Panc1 (cell line): ENCODE measurements around the gene MAP1B. TPM values are rescaled to one million over a fixed set of nuclear protein-coding genes. Genes with fewer than 3 reads are reported as not detected.

Experiments
- ATAC-seq: fragments of 200-7000 bp; cut with Tn5 transposase; 2 replicates; pipeline ENCODE4 v1.9.1; 2020; ENCODE audit warnings: mild to moderate bottlenecking, moderate library complexity
- BruUV-seq: library from RNA; stranded (reverse); fragments of 400-500 nt; replicated peaks from 2 replicates; lab custom pipeline; 2021; lab: Mats Ljungman, UMichigan
- CTCF ChIA-PET: fragments of 300-600 bp; sonication (Branson Sonifier 250); formaldehyde crosslinking; loops from one replicate; lab custom pipeline; 2022; ENCODE audit warnings: antibody characterized with exemption; lab: Charles Lee
- POLR2A ChIA-PET: fragments of 300-600 bp; sonication (Branson Sonifier 250); formaldehyde crosslinking; loops from one replicate; lab custom pipeline; 2022; ENCODE audit warnings: antibody characterized with exemption; lab: Charles Lee
- DNase-seq: peaks from one replicate; pipeline ENCODE4 v3.0.0-alpha.2; 2010; ENCODE audit warnings: low read depth, low spot score
- H3K27ac ChIP-seq: 2 replicates; pipeline ENCODE4 v1.5.1; 2011; ENCODE audit warnings: mild to moderate bottlenecking, low read length, inconsistent platforms
- H3K27me3 ChIP-seq: fragments of 200-500 bp; sonication (Bioruptor generic); 2 replicates; pipeline ENCODE4 v1.6.0; 2014; ENCODE audit warnings: low read length, inconsistent platforms; ENCODE audit not compliant: control insufficient read depth, insufficient read depth
- H3K36me3 ChIP-seq: fragments of 200-500 bp; sonication (Bioruptor generic); 2 replicates; pipeline ENCODE4 v1.5.1; 2014; ENCODE audit warnings: inconsistent platforms, mild to moderate bottlenecking, low read length, moderate library complexity; ENCODE audit not compliant: control insufficient read depth, insufficient read depth
- H3K4me1 ChIP-seq: 2 replicates; pipeline ENCODE4 v1.5.1; 2011; ENCODE audit warnings: inconsistent platforms, mild to moderate bottlenecking, low read length, moderate library complexity; ENCODE audit not compliant: control insufficient read depth, insufficient read depth
- H3K4me3 ChIP-seq, 2 experiments: 2 replicates each; pipeline ENCODE4 v1.5.1; 2011 to 2012; ENCODE audit warnings: low read depth in 2 of 2, low read length in 2 of 2, mild to moderate bottlenecking in 2 of 2, inconsistent platforms in 1 of 2, moderate library complexity in 1 of 2
- H3K9me3 ChIP-seq: fragments of 200-500 bp; sonication (Bioruptor generic); 2 replicates; pipeline ENCODE4 v1.5.1; 2014; ENCODE audit warnings: low read depth, mild to moderate bottlenecking, inconsistent platforms, low read length, moderate library complexity; ENCODE audit not compliant: control insufficient read depth, insufficient read depth
- POLR2AphosphoS5 ChIP-seq: IDR thresholded peaks from 2 replicates; pipeline ENCODE4 v1.6.1; 2012; ENCODE audit warnings: mild to moderate bottlenecking, low read depth, low read length, moderate library complexity
- REST ChIP-seq, 2 experiments: IDR thresholded peaks; 2 replicates each; pipeline ENCODE4 v1.6.1; 2011 to 2012; ENCODE audit warnings: low read depth in 2 of 2, control low read depth in 1 of 2, low read length in 1 of 2, mild to moderate bottlenecking in 1 of 2, moderate library complexity in 1 of 2; ENCODE audit not compliant: insufficient read depth in 1 of 2
- SIN3A ChIP-seq: IDR thresholded peaks from 2 replicates; pipeline ENCODE4 v1.6.1; 2012; ENCODE audit warnings: low read depth, mild to moderate bottlenecking, low read length, moderate library complexity, borderline replicate concordance; ENCODE audit not compliant: insufficient read depth
- TCF7L2 ChIP-seq: IDR thresholded peaks from 2 replicates; pipeline ENCODE4 v1.6.1; 2011; ENCODE audit warnings: mild to moderate bottlenecking, low read depth, low read length, inconsistent platforms
- in situ Hi-C: cut with HindIII; loops from 2 replicates; pipeline ENCODE4 v1.10.0; 2016; ENCODE audit warnings: low sequenced_read_pairs, low pct_unique_long_range_greater_than_20kb
- intact Hi-C: fragments of 100-400 bp; cut with micrococcal nuclease; formaldehyde crosslinking; loops from one replicate; pipeline ENCODE4 v1.10.0; 2022; ENCODE audit not compliant: unreplicated experiment
- total RNA-seq: library from RNA; stranded (reverse); gene quantifications from one replicate; pipeline ENCODE4 v1.2.1, GENCODE V29; 2021; ENCODE audit not compliant: unreplicated experiment
- TF ChIP-seq, protein P1 (sequence below): fragments of 450-650 bp; IDR thresholded peaks from 2 replicates; pipeline ENCODE4 v1.5.1; 2017; ENCODE audit warnings: mild to moderate bottlenecking

The MAP1B gene
- total RNA-seq, 1 experiment from 2014 or later = 82.3 TPM

DNA sequence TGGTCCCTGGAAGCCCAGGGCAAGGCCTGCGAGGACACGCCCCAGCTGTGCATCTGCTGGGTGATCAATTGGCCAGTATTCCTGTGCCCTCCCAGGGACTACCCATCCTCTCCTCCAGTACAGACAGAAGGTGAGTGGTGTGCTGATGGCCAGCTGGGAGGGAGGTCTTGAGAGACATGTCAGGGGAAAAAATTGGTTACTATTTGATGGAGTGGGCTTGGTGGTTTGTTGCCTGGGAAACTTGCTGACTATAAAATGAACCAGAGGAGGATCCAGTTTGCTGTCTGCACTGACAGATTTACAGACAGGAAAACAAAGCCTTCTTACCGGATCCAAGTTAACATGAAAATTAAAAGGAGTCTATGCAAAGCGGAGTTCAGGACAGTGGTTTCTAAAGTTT lies 40.3 kb downstream of the MAP1B start:
- ChIA-PET CTCF (no interaction called here), POLR2A (interaction anchor here (0.5 kb wide), 1 partner anchor 14 kb away, joined by 8 read pairs; no protein-coding TSS in a partner anchor)
- intact Hi-C loops (no loop called here), in situ Hi-C loops (no loop called here)
- TF ChIP-seq TCF7L2 (no peak), SIN3A (no peak), POLR2AphosphoS5 (no peak), REST (IDR thresholded peaks at IDR 0.05; ENCODE audit: insufficient read depth in 1 of 2, low read depth in 2 of 2, low read length in 1 of 2) (no peak)
- TF ChIP-seq, protein P1, sequence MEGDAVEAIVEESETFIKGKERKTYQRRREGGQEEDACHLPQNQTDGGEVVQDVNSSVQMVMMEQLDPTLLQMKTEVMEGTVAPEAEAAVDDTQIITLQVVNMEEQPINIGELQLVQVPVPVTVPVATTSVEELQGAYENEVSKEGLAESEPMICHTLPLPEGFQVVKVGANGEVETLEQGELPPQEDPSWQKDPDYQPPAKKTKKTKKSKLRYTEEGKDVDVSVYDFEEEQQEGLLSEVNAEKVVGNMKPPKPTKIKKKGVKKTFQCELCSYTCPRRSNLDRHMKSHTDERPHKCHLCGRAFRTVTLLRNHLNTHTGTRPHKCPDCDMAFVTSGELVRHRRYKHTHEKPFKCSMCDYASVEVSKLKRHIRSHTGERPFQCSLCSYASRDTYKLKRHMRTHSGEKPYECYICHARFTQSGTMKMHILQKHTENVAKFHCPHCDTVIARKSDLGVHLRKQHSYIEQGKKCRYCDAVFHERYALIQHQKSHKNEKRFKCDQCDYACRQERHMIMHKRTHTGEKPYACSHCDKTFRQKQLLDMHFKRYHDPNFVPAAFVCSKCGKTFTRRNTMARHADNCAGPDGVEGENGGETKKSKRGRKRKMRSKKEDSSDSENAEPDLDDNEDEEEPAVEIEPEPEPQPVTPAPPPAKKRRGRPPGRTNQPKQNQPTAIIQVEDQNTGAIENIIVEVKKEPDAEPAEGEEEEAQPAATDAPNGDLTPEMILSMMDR = no peak
- ATAC-seq (no peak), DNase-seq (no peak)
- H3K9me3 ChIP-seq = no peaks in the 10 kb centered on the region
- H3K4me3 ChIP-seq = no peak overlapping the region
- H3K36me3 ChIP-seq = no peaks in the 10 kb centered on the region
- no peaks in the 10 kb centered on the region for H3K4me1 ChIP-seq
- BruUV-seq = no TSS peak
- H3K27me3 ChIP-seq = no peaks in the 10 kb centered on the region
- no peak overlapping the region for H3K27ac ChIP-seq

GRCh38 chr5:72149742-72150141 lies 42.5 kb downstream of the MAP1B start:
- TF ChIP-seq, protein P1 = peak; percentile 4; the same call in 1 of the 2 replicates
- TF ChIP-seq TCF7L2 (no peak), POLR2AphosphoS5 (no peak), SIN3A (no peak), REST (IDR thresholded peaks at IDR 0.05; ENCODE audit: insufficient read depth in 1 of 2, low read depth in 2 of 2, low read length in 1 of 2) (no peak)
- in situ Hi-C loops (no loop called here), intact Hi-C loops (no loop called here)
- ATAC-seq (no peak), DNase-seq (no peak)
- no peaks in the 10 kb centered on the region for H3K9me3 ChIP-seq
- H3K27ac ChIP-seq = no peak overlapping the region
- H3K27me3 ChIP-seq = no peaks in the 10 kb centered on the region
- H3K36me3 ChIP-seq = no peaks in the 10 kb centered on the region
- no peaks in the 10 kb centered on the region for H3K4me1 ChIP-seq
- CTCF ChIA-PET = no interaction called here
- POLR2A ChIA-PET = no interaction called here
- H3K4me3 ChIP-seq = no peak overlapping the region
- no TSS peak for BruUV-seq
